Stimulated activated CD4-positive, alpha-beta T cell treated with anti-CD3 and anti-CD28 coated beads, TNF-alpha, amount 100 ng/mL, for 4 hours (primary cell): ENCODE data around the gene CYP26A1.

Source experiments
- DNase-seq, 3 experiments: peaks; one replicate each; pipeline ENCODE4 v3.0.0-alpha.2; 2020; ENCODE audit warnings: low read depth in 3 of 3

CYP26A1 gene

GRCh38 chr10:93123766-93124165, 50.1 kb downstream of the CYP26A1 start:
- DNase-seq, result no peak

- DNase-seq, result no peak
Measured at GRCh38 chr10:93124580-93125318, 51.1 kb downstream of the CYP26A1 start.

DNA sequence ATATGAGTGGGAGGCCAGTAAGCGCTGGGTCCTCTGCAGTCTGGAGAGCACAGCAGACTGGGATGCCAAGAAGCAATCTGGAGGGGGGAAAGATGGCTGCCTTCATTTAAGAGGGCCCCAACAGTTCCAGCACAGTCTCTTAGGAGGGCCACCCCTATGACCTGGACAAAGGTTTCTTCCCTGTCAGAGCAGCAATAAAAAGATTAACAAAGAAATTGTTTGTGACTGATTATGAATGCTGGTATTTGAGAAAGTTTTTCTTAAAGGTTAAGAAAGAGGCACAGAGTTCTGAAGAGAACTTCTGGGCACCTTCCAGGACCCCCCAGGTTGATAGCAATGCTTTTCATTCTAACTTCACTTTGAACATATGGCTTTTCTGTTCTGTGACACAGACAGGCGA, 52.3 kb downstream of the CYP26A1 start:
- DNase-seq, result no peak

DNA sequence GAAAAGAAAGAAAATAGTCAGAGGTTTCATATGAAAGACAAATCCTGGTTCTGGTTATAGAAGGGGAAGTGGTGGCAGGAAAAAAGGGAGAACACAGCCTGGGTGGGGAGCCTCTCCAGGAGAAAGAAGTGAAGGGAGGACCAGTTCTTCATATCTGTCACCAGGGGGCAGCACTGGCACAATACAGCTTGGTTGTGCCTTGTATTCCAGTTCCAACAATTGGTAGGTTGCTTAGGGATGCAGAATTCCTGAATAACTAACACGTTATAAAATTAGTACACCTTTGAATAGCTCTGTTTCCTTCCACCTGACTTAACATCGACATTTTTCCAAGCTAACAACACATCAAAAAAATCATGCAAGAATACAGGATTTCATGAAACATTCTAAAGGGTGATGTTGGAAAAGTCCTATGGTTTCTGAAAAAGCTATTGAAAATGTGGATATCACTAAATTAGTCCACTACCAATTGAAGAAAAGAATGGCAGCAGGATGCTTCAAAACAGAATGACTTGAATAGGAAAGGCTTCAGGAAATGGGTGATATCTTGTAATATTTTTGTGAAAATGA, 52.9 kb downstream of the CYP26A1 start:
- DNase-seq, result no peak
